ENCODE results near the gene ATE1.
"Not testable (repeated sequence)": the region's sequence is repeated elsewhere in the genome, so short reads cannot be mapped to it uniquely, and the experiment has no call there.

Gene ATE1

GRCh38 chr10:121833387-121833786 is 94.4 kb downstream of the ATE1 start:
- peaks cover 4% of the 10 kb centered on the region for H3K36me3 ChIP-seq
- H3K27me3 ChIP-seq = no peaks in the 10 kb centered on the region
- no peaks in the 10 kb centered on the region for H3K4me1 ChIP-seq
- no peak overlapping the region for H3K4me3 ChIP-seq (ENCODE audit: low read depth, low read length)
- TF ChIP-seq, protein P1, sequence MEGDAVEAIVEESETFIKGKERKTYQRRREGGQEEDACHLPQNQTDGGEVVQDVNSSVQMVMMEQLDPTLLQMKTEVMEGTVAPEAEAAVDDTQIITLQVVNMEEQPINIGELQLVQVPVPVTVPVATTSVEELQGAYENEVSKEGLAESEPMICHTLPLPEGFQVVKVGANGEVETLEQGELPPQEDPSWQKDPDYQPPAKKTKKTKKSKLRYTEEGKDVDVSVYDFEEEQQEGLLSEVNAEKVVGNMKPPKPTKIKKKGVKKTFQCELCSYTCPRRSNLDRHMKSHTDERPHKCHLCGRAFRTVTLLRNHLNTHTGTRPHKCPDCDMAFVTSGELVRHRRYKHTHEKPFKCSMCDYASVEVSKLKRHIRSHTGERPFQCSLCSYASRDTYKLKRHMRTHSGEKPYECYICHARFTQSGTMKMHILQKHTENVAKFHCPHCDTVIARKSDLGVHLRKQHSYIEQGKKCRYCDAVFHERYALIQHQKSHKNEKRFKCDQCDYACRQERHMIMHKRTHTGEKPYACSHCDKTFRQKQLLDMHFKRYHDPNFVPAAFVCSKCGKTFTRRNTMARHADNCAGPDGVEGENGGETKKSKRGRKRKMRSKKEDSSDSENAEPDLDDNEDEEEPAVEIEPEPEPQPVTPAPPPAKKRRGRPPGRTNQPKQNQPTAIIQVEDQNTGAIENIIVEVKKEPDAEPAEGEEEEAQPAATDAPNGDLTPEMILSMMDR (IDR thresholded peaks at IDR 0.05; ENCODE audit: low read depth, low read length) = no peak
- H3K9me3 ChIP-seq = no peaks in the 10 kb centered on the region; the same call in 1 of the 2 replicates
- no peak for DNase-seq

DNA sequence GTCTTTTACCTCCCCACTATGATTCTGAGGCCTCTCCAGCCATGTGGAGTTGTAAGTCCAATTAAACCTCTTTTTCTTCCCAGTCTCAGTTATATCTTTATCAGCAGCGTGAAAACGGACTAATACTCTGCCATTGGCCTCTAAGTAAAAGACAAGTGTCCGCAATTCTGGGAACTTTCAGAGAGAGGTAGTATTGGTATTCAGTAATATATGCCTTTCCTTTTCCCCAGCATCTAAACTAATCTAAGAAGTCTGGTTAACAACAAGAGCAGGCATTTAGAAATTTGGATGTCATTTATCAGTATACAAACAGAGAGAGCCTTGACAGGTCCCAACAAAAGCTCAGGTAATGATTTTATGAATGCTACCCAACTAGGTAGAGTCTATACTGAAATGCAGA is 95.2 kb downstream of the ATE1 start:
- Histone ChIP-seq H3K4me3 (ENCODE audit: low read depth, low read length) (no peak overlapping the region), H3K27me3 (no peaks in the 10 kb centered on the region), H3K4me1 (no peaks in the 10 kb centered on the region), H3K9me3 (no peaks in the 10 kb centered on the region; the same call in 1 of the 2 replicates), H3K36me3 (peaks cover 9% of the 10 kb centered on the region)
- TF ChIP-seq, protein P1 (IDR thresholded peaks at IDR 0.05; ENCODE audit: low read depth, low read length) = no peak
- DNase-seq = no peak

DNA sequence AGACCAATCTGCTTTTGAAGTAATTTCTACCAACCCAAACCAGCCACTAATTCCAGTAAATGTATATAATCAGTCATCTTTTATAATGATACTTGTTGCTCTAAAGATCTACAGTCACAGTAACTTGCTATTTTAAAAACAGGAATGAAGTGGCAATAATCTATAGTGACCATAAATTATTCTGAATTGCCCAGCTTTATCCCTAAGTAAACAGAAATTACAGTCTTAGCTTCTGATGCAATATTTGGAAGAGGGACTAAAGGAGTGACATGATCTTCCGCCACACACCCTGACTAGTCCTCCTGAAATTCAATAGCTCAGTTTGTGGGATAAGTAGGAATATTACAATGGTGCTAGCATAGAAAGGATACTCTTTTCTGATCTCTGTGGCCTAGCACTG is 96.1 kb downstream of the ATE1 start:
- no peaks in the 10 kb centered on the region; the same call in 1 of the 2 replicates for H3K9me3 ChIP-seq
- no peak for DNase-seq
- TF ChIP-seq, protein P1 (IDR thresholded peaks at IDR 0.05; ENCODE audit: low read depth, low read length) = no peak
- H3K36me3 ChIP-seq = peaks cover 12% of the 10 kb centered on the region
- no peaks in the 10 kb centered on the region for H3K27me3 ChIP-seq
- no peak overlapping the region for H3K4me3 ChIP-seq (ENCODE audit: low read depth, low read length)
- H3K4me1 ChIP-seq = no peaks in the 10 kb centered on the region

GRCh38 chr10:121831237-121831636 is 96.6 kb downstream of the ATE1 start:
- H3K27me3 ChIP-seq = no peaks in the 10 kb centered on the region
- H3K9me3 ChIP-seq = no peaks in the 10 kb centered on the region; the same call in 1 of the 2 replicates
- no peak overlapping the region for H3K4me3 ChIP-seq (ENCODE audit: low read depth, low read length)
- no peak for DNase-seq
- H3K36me3 ChIP-seq = peaks cover 12% of the 10 kb centered on the region
- TF ChIP-seq, protein P1 (IDR thresholded peaks at IDR 0.05; ENCODE audit: low read depth, low read length) = no peak
- no peaks in the 10 kb centered on the region for H3K4me1 ChIP-seq

GRCh38 chr10:121830101-121830500 is 97.7 kb downstream of the ATE1 start:
- Histone ChIP-seq H3K36me3 (peaks cover 11% of the 10 kb centered on the region; the same call in 1 of the 2 replicates), H3K4me3 (ENCODE audit: low read depth, low read length) (no peak overlapping the region), H3K27me3 (no peaks in the 10 kb centered on the region), H3K4me1 (no peaks in the 10 kb centered on the region), H3K9me3 (no peaks in the 10 kb centered on the region; the same call in 1 of the 2 replicates)
- TF ChIP-seq, protein P1 (IDR thresholded peaks at IDR 0.05; ENCODE audit: low read depth, low read length) = no peak
- no peak for DNase-seq

- Histone ChIP-seq H3K36me3 (peaks cover 9% of the 10 kb centered on the region; the same call in 1 of the 2 replicates), H3K9me3 (no peaks in the 10 kb centered on the region; the same call in 1 of the 2 replicates), H3K4me1 (no peaks in the 10 kb centered on the region; the same call in 1 of the 2 replicates), H3K4me3 (ENCODE audit: low read depth, low read length) (no peak overlapping the region), H3K27me3 (no peaks in the 10 kb centered on the region)
- no peak for DNase-seq
- TF ChIP-seq, protein P1 (IDR thresholded peaks at IDR 0.05; ENCODE audit: low read depth, low read length) = no peak
Measured at GRCh38 chr10:121828045-121828444, 99.8 kb downstream of the ATE1 start.

GRCh38 chr10:121826773-121827172 is 101.1 kb downstream of the ATE1 start:
- not testable (repeated sequence) for H3K36me3 ChIP-seq; H3K27me3 ChIP-seq; H3K4me1 ChIP-seq; H3K4me3 ChIP-seq (ENCODE audit: low read depth, low read length); H3K9me3 ChIP-seq; DNase-seq

All from BE2C (cell line).